A673 (cell line): Measurements from ENCODE around the gene EIF3F. TPM values are rescaled to one million over a fixed set of nuclear protein-coding genes. Genes with fewer than 3 reads are reported as not detected.

ENCODE experiments used
- BruUV-seq: library from RNA; stranded (reverse); fragments of 400-500 nt; replicated peaks from 2 replicates; lab custom pipeline; 2021; lab: Mats Ljungman, UMichigan
- CTCF ChIA-PET: fragments of 300-600 bp; sonication (Branson Sonifier 250); formaldehyde crosslinking; loops from one replicate; lab custom pipeline; 2022; ENCODE audit warnings: antibody characterized with exemption; lab: Charles Lee
- POLR2A ChIA-PET: fragments of 300-600 bp; sonication (Branson Sonifier 250); formaldehyde crosslinking; loops from one replicate; lab custom pipeline; 2022; ENCODE audit warnings: antibody characterized with exemption; ENCODE audit not compliant: low non-redundant PET; lab: Charles Lee
- DNase-seq: peaks from one replicate; pipeline ENCODE4 v3.0.0-alpha.2; 2015; ENCODE audit warnings: low spot score
- H3K27ac ChIP-seq: fragments of 200-600 bp; sonication (generic); 2 replicates; pipeline ENCODE4 v1.5.1; 2016; ENCODE audit warnings: mixed run types, low read depth, mild to moderate bottlenecking, mixed read lengths, antibody characterized with exemption, low read length; ENCODE audit not compliant: poor library complexity, severe bottlenecking
- H3K27me3 ChIP-seq: fragments of 200-600 bp; sonication (generic); replicated peaks from 2 replicates; pipeline ENCODE4 v1.6.1; 2017; ENCODE audit warnings: mixed run types, low read depth, mild to moderate bottlenecking, mixed read lengths, antibody characterized with exemption, low read length; ENCODE audit not compliant: insufficient read depth, poor library complexity
- H3K36me3 ChIP-seq: fragments of 200-600 bp; sonication (generic); 2 replicates; pipeline ENCODE4 v1.6.1; 2016; ENCODE audit warnings: mixed run types, mild to moderate bottlenecking, mixed read lengths, antibody characterized with exemption, low read length; ENCODE audit not compliant: insufficient read depth, poor library complexity, severe bottlenecking
- H3K4me1 ChIP-seq: fragments of 200-600 bp; sonication (generic); 2 replicates; pipeline ENCODE4 v1.6.1; 2017; ENCODE audit warnings: mixed run types, mild to moderate bottlenecking, mixed read lengths, antibody characterized with exemption, low read length; ENCODE audit not compliant: insufficient read depth, poor library complexity, severe bottlenecking
- H3K4me3 ChIP-seq: fragments of 200-600 bp; sonication (generic); 2 replicates; pipeline ENCODE4 v1.5.1; 2016; ENCODE audit warnings: low read depth, mixed run types, mild to moderate bottlenecking, mixed read lengths, low read length; ENCODE audit not compliant: poor library complexity, severe bottlenecking
- H3K9me3 ChIP-seq: fragments of 200-600 bp; sonication (generic); 2 replicates; pipeline ENCODE4 v1.6.1; 2016; ENCODE audit warnings: mixed run types, low read depth, mild to moderate bottlenecking, mixed read lengths, antibody characterized with exemption, low read length; ENCODE audit not compliant: poor library complexity, severe bottlenecking
- CTCF ChIP-seq: fragments of 300-800, 200-600 bp; sonication (generic); conservative IDR thresholded peaks from 2 replicates; pipeline ENCODE4 v1.5.1; 2017; ENCODE audit warnings: low read depth, mild to moderate bottlenecking, antibody characterized with exemption, low read length, moderate library complexity, mixed read lengths
- EZH2 ChIP-seq: fragments of 200-600 bp; sonication (generic); IDR thresholded peaks from 2 replicates; pipeline ENCODE4 v1.6.1; 2017; ENCODE audit warnings: borderline replicate concordance, low read depth, mild to moderate bottlenecking, mixed read lengths, antibody characterized with exemption, low read length; ENCODE audit not compliant: poor library complexity, severe bottlenecking
- intact Hi-C: fragments of 100-400 bp; cut with micrococcal nuclease; formaldehyde crosslinking; loops from one replicate; pipeline ENCODE4 v1.10.0; 2022; ENCODE audit not compliant: unreplicated experiment
- total RNA-seq: library from RNA; stranded (reverse); gene quantifications from 2 replicates; pipeline ENCODE4 v1.2.3, GENCODE V29; 2021

EIF3F gene
- total RNA-seq, 1 experiment from 2014 or later: 151 TPM

DNA sequence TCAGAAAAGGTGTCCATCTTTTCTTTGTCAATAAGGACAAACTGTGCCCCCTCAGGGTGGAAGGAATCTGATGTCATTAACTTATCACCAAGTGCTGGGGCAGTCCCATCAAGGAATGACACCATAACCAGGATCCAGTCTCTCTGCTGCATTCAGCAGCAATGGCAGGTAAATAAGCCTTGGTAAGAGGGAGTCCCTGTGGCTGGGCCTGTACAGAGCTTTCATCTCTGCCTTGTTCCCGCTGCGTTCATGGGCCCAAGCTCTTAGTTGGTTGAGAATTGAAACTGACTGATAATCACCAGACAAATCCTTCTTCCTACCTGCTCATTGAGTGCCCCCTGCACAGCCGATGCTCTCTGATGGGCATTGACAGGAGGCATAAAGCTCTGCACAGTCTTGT lies 22.7 kb downstream of the EIF3F start:
- no TSS peak for BruUV-seq
- DNase-seq: no peak
- Histone ChIP-seq H3K9me3 (no peaks in the 10 kb centered on the region), H3K27ac (no peak overlapping the region), H3K27me3 (peaks cover 3% of the 10 kb centered on the region), H3K4me1 (no peaks in the 10 kb centered on the region), H3K36me3 (no peaks in the 10 kb centered on the region), H3K4me3 (no peak overlapping the region)
- ChIA-PET POLR2A (interaction anchor here (0.6 kb wide), 1 partner anchor 1710 kb away, joined by 4 read pairs; no protein-coding TSS in a partner anchor), CTCF (no interaction called here)
- intact Hi-C loops: no loop called here
- TF ChIP-seq EZH2 (no peak), CTCF (no peak)

DNA sequence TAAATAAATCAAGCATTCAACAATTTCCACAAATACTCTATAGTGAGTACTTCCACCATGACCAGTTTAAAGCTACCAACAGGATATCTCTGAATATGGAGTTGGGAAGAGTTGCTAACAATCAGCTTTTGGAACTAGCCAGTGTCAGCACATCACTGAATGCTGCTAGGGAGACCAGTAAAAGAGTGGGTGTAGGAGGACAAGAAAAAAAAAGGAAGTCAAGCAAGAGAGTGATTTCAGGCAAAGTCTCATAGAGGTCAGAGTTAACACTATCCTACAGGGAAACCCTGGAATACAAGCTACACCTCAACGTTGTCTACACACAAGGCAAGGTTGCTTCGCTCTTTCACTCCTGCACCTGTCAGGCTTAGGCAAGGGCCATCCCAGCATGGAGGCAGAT lies 24.2 kb downstream of the EIF3F start:
- no TSS peak for BruUV-seq
- Histone ChIP-seq H3K9me3 (no peaks in the 10 kb centered on the region), H3K27ac (no peak overlapping the region), H3K36me3 (no peaks in the 10 kb centered on the region), H3K27me3 (peaks cover 15% of the 10 kb centered on the region), H3K4me1 (no peaks in the 10 kb centered on the region), H3K4me3 (no peak overlapping the region)
- no peak for TF ChIP-seq CTCF
- no peak for TF ChIP-seq EZH2
- ChIA-PET CTCF (no interaction called here), POLR2A (no interaction called here)
- DNase-seq: no peak
- intact Hi-C loops: no loop called here

- ChIA-PET CTCF (no interaction called here), POLR2A (no interaction called here)
- intact Hi-C loops: no loop called here
- no peak overlapping the region for H3K4me3 ChIP-seq
- H3K36me3 ChIP-seq: no peaks in the 10 kb centered on the region
- DNase-seq: no peak
- H3K9me3 ChIP-seq: no peaks in the 10 kb centered on the region
- TF ChIP-seq CTCF (no peak), EZH2 (no peak)
- no peak overlapping the region for H3K27ac ChIP-seq
- no TSS peak for BruUV-seq
- peaks cover 19% of the 10 kb centered on the region for H3K27me3 ChIP-seq
- H3K4me1 ChIP-seq: no peaks in the 10 kb centered on the region
These were observed 24.9 kb downstream of the EIF3F start for GRCh38 chr11:8011981-8012444.
